NCI-H82 treated with DMSO at 0.1 percent for 48 hours (cell line): Measurements from ENCODE around the gene PACS2.
"Not testable (repeated sequence)": the region's sequence is repeated elsewhere in the genome, so short reads cannot be mapped to it uniquely, and the experiment has no call there.

Experiments
- DNase-seq: peaks from one replicate; lab custom pipeline; 2025; ENCODE audit not compliant: unreplicated experiment; lab: John Stamatoyannopoulos, UW

PACS2 gene

DNA sequence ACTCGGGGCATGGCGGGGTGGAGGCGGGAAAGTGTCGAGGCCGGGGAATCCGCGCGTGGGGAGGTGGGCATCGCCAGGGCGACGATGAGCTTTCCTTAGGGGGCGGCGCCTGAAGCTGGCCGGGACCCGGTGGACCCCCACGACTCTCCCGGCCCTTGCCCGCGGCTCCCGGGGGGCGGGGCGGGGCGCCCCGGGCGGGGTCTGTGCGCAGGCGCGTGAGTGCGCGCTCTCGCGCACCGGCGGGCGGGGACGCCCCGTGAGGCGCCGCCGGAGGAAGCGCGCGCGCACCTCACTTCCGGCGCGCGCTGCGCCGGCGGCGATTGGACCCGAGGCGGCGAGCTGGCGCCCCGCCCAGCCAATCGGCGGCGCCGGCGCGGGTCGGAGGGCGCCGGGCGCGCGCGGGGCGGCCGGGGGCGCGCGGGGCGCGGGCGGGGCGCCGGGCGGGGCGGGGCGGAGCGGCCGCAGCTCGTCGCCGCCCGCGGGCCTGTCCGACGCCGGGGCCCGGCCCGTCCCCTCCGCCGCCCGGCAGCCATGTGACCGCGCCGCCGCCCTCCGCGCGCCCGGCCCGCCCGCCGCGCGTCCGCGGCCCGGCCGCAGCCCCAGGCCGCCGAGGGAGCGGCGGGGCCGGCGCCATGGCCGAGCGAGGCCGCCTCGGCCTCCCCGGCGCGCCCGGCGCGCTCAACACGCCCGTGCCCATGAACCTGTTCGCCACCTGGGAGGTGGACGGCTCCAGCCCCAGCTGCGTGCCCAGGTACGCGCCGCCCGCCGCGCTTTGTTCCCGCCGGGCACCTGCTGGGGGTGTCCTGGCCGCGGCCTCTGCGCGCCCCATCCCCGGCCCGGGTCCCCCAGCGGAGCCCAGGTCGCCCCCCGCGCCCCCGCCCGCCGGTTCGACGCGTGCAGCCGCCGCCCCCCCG, at the start of gene PACS2:
Gene PACS2 (plus strand): TSS at position 462 of the 914 bp plus-strand sequence. CDS start 171 bp downstream, at position 633.
- no peak for DNase-seq

DNA sequence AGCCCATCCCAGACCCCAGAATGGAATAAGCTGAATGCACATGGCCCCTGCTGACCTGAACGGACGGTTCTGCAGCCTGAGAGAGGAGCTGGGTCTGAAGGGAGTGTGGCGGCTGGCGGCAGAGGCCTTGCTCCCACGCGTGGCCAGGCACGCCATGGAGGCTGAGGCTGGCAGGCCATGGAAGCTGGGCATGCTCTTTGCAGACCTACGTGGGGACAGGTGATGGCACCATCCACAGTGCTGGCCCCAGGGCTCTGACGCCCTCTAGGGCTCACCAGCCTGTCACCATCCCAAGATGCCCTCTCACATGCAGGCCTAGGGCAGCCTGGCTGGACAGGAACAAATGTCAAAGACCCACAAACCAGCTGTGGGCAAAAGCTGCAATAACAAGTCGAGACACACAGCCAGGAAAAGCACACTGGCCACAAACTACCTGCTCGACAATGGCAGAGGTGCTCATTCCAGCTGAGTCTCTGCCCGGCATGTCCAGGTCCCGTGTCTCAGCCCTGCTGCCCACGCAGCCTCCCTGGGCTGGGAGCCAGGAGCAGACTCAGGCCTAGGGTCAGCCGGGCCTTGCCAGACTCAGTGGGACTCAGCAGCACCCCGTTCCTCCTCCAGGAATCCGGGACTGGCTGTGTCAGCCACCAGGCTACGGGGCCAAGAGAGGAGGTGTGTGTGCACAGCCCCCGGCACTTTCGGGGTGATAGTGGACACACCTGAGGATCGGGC, 46.6 kb upstream of the PACS2 start:
- DNase-seq: no peak

DNA sequence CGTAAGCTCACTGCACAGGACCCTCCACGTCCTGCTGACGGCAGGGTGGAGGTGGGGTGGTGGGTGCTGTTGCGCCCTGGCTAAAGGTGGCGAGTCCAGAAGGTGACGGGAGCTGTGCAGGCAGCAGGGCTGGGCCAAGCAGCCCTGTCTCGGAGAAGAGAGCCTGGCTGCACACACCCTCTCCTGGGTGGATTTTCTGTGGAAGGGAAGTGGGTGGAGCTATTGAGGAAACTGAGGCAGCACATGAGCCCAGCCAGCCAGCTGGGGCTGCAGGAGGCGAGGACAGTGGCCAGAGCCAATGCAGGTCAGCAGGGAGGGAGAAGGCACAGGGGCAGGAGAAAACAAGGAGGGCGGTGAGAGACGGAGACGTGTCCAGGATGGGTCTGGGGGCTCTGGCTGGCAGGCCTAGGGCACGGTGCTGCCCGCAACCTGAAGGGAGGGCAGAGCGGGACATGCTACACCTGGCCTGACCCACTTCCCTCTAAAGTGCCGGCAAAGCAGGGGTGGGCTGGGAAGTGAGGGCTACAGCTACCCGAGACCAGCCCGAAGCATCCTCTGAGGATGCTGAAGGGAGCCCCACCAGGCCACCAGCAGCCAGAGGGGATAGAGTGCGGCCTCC, 45.7 kb upstream of the PACS2 start:
- DNase-seq: no peak

DNA sequence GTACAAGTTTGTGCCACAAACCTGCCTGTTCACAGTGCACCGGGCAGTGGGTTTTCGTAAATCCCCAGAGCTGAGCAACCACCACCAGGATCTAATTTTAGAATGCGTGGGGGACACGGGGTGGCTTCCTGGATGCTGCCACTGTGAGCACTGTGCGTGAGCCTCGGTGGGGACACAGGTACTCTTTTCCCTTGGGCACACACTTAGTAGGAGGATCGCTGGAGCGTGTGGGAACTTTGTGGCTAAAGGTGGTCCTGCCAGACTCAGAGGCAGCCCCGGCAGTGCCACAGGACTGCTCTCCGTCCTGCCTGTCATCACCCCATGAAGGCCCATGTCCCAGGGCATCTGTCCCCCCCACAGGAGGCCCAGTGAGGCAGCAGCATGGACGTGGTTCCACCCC, 45.1 kb upstream of the PACS2 start:
- no peak for DNase-seq

DNA sequence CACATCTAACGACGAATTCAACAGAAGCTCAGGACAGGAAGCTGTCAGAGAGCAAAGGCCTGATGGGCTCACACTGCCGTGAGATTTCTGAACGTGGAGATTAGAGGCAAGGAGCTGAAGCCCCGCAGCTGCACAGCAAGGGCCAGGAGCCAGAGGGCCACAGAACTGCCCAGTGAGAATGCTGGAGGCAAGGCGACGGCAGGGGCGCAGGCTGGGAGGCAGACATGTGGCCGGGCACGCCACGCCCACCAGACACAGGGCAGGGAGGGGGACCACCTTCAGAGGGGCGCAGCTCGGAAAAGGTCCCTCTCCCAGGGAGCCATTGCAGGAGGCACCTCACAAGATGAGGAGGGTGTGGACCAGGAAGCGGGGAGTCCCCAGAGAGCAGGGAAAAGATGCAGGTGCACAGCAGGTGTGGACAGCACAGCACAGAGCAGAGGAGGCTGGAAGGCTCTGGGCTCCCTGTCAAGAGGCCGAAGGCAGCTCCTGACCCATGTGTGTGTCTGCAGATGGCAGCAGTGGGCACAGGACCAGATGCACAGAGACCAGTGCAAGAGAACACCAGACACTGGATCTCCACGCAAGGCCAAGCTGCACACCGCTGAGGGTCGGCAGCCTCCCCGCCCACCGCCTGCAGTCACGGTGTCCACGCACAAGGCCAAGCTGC, 43.2 kb upstream of the PACS2 start:
- DNase-seq: no peak

DNA sequence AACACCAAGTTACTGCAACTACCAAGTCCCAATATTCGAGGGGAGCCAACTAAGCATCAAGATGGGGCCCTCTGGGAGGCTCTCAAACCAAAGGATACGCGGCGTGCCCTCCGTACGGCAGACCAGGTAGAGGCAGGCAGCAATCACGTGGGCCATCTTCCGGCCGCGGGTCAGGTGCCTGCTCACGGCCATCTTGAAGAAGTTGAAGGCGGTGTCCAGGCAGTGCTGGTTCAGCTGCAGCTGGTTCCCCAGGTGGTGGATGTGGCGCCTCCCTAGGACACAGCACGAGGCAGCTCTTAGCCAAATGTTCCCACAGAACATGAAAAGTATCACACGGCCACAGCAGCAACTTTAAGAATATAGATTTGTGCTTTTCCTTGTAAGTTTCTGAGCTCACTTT, 41.9 kb upstream of the PACS2 start:
- DNase-seq: no peak

DNA sequence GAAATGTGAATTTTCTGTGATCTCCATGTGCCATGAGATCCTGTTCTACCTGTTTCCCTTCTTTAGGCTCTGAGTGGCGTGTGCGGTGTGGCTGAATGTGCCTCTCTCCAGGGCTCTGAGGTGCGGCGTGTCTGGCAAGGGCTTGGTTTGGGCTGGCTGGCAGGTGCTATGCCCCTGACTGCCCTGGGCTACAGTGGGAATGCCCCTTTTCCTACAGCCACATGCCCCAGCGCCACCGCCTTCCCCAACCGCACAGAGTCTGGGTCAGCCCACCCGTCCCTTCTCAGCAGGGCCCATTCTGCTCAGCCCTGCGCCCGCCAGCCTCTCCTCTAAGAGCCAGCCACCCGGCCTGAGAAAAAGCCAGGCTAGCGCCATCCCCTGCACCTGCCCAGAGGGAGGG, 41.5 kb upstream of the PACS2 start:
- no peak for DNase-seq

DNA sequence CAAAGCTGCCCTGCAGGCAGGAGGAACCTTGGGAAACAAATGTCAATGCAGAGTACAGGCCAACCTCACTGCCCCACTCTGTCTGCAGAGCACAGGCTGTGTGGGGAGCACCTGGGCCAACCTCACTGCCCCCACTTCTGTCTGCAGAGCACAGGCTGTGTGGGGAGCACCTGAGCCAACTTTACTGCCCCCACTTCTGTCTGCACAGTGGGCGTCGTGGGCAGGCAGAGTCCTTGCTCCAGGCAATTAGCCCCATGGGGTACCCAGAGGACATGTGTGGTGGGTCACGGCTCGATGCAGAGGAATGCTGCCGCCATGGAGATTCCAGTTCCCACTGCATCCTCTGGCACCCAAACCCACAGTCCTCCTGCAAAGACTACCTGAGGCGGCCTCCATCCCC, 39.9 kb upstream of the PACS2 start:
- no peak for DNase-seq

DNA sequence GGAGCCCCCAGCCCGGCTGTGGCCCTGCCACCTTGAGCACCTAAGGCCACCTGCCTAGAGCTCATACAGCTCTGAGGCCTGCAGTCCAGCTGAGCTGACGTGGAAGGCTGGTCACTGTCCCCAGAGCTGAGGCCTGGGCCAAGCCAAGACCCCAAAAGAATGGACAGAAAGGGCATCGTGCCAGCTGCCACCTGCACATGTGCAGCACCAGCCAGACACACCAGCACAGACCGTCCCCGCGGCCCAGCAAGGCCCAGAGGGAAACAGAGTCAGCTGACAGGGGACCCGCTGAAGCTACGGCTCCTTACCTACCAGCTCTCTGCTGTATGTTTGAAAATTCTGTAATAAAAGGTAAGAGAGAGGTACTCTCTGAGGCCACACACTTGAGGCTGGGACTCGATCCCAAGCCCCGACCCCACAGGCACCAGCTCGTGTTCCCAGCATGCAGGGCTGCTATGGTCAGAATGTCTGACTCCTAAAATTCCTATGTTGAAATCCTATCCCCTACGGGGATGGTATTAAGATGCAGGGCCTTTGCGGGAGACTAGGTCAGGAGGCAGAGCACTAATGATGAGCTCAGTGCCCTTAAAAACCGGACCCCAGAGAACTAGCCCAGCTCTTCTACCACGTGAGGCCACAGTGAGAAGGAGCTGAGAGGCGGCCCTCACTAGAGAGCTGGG, 39.1 kb upstream of the PACS2 start:
- no peak for DNase-seq

DNA sequence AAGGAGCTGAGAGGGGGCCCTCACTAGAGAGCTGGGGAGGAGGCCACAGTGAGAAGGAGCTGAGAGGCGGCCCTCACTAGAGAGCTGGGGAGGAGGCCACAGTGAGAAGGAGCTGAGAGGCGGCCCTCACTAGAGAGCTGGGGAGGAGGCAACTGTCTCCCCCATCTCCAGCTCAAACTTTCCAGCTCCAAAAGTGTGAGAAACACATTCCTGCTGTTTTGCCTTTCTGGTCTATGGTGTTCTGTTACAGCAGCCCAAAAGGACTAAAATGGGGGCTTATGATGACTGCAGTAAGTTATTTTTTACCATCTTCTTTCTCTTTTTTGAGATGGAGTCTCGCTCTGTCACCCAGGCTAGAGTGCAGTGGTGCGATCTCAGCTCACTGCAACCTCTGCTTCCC, 37.1 kb upstream of the PACS2 start:
- DNase-seq: not testable (repeated sequence)

DNA sequence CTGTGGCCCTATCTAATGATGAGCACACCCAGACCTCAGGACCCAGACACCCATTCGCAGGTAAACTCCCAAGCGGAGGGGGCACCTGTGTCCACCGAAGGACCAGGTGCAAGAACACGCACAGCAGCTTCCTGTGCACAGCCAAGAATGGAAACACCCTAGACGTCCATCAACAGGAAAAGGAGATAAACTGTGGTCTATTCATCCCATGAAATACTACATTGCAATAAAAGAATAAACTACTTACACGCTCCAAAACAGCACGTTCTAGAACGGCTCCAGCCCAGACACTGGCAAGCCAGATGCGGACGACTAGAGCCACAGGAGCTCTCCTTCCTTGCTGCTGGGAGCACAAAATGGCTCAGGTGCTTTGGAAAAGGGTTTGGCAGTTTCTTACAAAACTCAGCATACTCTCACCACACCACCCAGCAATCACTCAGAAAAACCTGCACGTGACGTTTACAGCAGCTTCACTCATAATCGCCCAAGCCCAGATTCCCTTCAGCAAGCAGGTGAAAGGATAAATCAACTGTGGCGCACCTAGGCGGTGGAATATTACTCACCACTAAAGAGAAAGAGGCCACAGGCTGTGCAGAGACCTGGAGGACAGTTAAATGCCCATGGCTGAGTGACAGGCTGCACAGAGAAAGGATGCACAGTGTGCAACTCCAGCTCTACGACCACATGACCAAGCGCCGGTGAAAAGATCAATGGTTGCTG, 34.7 kb upstream of the PACS2 start:
- DNase-seq: no peak

DNA sequence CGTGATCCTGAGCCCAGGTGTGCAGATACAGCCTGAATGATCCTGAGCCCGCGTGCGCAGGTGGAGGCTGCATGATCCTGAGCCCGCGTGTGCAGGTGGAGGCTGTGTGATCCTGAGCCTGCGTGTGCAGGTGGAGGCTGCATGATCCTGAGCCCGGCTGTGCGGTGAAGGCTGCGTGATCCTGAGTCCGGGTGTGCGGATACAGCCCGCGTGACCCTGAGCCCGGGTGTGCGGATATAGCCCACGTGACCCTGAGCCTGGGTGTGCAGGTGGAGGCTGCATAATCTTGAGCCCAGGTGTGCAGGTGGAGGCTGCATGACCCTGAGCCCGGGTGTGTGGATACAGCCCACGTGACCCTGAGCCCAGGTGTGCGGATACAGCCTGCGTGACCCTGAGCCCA, 34.0 kb upstream of the PACS2 start:
- DNase-seq: no peak

DNA sequence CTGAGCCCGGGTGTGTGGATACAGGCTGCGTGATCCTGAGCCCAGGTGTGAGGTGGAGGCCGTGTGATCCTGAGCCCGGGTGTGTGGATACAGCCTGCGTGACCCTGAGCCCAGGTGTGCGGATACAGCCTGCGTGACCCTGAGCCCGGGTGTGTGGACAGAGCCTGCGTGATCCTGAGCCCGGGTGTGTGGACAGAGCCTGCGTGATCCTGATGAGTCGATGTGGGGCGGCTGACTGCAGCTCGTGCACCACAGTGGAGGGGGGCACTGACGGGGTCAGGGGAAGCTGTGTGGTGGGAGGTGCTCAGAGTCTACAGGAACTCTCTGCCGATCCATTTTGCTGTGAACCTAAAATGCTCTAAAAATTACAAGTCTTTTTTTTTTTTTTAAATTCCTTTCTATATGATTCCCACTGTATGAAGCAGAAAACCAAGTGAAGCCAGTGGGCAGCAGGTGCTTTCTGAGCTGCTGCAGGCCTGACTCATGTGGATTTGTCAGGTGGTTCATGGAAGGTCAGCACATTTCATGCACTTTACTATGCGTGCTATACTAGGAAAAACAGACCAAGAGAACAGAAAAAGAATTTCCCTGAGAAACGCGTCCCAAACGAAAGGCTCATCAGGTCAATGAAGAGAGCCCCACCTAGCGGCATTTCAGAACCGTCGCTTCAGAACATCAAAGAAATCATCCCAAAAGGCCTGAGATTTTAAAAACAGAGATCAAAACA, 33.0 kb upstream of the PACS2 start:
- DNase-seq: no peak

DNA sequence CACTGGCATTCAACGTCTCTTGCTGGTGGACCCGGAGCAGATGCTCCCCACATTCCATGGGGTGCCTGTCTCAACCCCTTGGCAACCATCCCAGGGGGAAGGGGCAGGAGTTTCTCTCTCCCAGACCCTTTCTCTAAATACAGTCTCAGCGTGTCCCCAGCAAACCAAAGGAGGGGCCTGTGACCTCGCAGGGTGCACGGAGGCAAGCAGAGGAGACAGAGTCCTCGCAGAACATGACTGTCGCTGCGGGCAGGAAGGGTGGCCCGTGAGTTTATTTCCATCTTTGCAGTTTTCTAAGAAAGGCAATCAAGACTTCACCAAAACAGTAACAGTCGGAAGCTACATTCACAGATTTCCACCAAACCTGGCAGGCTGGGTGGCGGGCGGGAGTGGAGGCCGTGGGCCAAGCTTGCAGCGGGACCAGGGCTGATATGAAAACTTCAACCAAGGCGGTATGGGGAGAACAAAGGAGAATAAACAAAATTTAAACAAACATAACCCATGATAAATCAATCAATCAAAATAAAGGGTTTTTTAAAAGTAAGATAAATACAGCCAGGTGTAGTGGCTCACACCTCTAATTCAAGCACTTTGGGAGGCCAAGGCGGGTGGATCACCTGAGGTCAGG, 32.3 kb upstream of the PACS2 start:
- no peak for DNase-seq

DNA sequence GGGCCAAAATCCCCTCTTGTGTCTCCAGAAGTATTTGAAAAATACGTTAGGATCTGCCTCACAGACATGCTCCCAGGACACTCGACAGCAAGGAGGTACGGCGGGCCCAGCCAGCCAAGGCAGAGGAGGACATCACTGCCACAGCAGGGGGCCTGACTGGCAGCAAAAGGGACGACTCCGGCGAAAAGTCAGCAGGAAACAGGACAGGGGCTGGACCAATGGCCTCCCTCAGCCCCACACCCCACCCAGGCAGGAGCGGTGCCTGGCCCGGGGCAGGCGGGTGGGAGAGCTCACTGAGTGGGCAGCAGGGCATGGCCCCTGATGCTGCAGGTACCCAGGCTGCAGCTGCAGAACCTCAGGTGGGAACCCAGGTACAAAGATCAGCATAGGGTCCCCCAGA, 31.5 kb upstream of the PACS2 start:
- DNase-seq: no peak

DNA sequence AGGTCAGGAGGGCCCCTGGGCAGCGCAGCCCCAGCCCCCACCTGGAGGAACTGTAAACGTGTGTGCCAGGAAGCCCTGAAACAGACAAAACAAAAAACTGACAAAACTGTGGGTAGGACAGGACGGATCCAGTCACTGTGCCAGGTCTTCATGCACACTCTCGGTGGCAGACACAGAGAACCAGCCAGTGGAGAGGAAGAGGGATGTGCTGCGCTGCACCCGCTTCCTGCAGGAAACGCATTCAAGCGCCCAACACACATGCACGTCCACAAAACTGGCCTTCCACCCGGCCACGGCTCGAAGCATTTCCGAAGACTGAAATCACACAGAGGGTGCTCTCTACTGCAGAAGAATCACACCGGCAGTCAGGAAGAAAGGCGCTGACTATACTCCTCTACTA, 30.6 kb upstream of the PACS2 start:
- no peak for DNase-seq

DNA sequence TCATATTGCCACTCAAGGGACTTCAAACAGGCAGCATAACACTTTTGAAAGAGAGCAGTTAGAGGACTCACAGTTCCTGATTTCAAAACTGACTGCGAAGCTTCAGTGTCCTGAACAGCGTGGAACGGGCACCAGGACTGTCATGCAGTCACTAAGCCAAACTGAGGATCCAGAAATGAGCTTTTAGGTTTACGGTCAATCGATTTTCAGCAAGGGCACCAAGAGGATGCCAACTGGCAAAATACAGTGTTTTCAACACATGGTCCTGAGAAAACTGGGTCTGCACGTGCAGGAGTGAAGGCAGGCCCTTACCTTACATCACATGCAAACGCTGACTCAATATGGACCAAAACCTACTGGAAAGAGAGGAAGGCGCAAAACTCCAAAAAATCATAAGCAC, 29.4 kb upstream of the PACS2 start:
- DNase-seq: no peak

DNA sequence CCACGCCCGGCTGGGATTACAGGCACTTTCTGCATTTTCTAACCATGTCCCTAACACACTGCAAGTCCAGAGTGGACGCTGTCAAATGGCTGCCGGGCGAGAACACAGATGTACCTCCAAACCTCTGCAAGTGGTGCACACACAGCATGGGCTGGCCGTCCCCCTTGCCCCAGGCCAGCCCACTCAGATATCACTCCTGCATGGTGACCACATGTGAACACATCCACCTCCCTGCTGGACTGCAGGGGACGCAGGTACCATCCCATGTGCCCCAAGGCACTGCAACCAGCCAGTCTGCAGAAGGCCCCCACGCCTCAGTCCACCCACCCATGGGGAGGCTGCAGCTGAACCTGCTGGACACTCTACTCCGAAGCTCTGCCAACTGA, 27.8 kb upstream of the PACS2 start:
- DNase-seq: no peak
